ENCODE data around the gene RAD23A.

The RAD23A gene

GRCh38 chr19:12995596-12996405 is 50.1 kb downstream of the RAD23A start:
- H3K27ac ChIP-seq = peak overlapping the region; percentile 99
- TF ChIP-seq CTCF (IDR thresholded peaks at IDR 0.05) (no peak), ZFX (IDR thresholded peaks at IDR 0.05; ENCODE audit: borderline replicate concordance) (no peak)

DNA sequence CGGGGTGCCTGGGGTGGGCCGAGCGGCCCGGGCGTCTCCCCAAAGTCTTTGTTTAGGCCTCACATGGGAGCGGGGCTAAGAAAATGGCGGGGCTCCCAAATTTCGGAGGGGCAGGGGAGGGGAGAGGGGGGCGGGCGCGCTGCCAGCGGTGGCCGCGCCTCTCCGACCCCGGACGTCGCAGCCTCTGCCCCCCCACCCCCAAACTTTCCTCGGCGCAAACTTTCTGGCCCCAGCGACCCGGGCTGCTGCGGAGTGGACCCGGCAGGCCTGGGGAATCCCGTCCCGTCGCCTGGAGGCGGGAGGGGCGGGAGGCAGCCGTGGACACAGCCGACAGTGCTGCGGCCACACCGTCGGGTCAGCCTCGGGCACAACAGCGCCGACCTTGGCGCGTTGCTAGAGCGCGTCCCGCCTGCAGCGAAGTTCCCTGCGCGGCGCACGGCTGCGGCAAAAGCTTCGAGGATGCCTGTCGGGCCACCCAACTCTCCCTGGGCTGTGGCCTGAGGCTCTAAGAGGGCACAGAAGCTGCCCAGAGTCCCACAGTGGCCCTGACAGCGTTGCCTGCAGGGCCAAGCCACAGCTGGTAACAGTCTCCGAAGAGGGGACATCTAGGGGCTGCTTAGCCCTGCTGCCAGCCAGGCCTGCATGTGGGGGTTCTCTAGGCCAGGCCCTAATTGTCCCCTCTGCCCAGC is 50.9 kb downstream of the RAD23A start:
- peak overlapping the region; percentile 99 for H3K27ac ChIP-seq
- TF ChIP-seq CTCF (IDR thresholded peaks at IDR 0.05) (peak; percentile 25), ZFX (IDR thresholded peaks at IDR 0.05; ENCODE audit: borderline replicate concordance) (no peak)

- TF ChIP-seq CTCF (IDR thresholded peaks at IDR 0.05) (no peak), ZFX (IDR thresholded peaks at IDR 0.05; ENCODE audit: borderline replicate concordance) (no peak)
- peak overlapping the region; percentile 99 for H3K27ac ChIP-seq
These were observed 51.7 kb downstream of the RAD23A start for GRCh38 chr19:12997179-12997966.

DNA sequence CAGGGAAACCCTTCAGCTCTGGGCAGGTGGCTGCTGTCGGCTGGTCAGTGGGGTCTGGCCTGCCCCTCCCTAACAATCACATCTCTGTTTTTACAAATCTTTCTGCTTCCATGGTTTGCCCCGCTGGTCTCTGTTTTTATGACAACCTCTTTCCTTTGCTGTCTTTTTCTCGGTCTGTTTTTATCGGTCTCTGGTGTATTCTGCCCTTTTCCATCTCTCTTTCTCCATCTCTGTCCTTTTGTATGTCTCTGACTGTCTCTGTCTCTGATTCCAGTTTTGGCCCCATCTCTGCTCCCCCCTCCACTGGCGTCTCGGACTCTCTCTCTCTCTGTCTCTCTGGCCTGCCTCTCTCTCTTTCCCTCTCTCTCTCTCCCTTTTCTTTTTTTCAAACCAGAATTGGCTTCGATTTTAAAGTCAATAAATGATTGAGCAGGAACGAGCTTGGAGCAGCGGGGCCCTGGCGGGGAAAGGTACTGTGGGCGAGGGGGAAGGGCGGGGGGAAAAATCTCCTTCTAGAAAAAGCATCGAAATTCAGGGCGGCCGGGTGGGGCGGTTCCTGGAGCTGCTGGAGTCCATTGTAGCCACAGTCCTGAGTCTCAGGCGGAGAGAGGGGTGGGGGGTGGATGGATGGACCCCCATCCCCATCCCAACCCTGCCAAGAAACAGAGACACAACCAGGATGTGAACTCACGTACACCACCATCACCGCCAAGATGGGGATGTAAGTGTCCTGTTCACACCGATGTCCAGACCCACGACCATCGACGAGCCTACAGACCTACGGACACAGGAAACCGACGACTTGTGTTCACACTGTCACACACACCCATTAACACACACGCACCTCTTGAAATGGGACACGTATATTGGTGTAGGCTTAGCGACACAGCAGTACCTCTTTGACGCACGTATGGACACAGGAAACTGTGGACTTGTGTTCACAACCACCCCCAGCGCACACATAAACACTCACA is 52.6 kb downstream of the RAD23A start:
- no peak for TF ChIP-seq CTCF (IDR thresholded peaks at IDR 0.05)
- TF ChIP-seq ZFX (IDR thresholded peaks at IDR 0.05; ENCODE audit: borderline replicate concordance) = no peak

GRCh38 chr19:13001166-13001501 is 55.5 kb downstream of the RAD23A start:
- TF ChIP-seq CTCF (IDR thresholded peaks at IDR 0.05) (no peak), ZFX (IDR thresholded peaks at IDR 0.05; ENCODE audit: borderline replicate concordance) (no peak)

More for the DNA sequence above, 52.6 kb downstream of the RAD23A start:
- H3K27ac ChIP-seq = peak overlapping the region; percentile 99

GRCh38 chr19:13001502-13002165 is 56.0 kb downstream of the RAD23A start:
- TF ChIP-seq CTCF (IDR thresholded peaks at IDR 0.05) (no peak), ZFX (IDR thresholded peaks at IDR 0.05; ENCODE audit: borderline replicate concordance) (no peak)
- H3K27ac ChIP-seq = peak overlapping the region; percentile 99

More at GRCh38 chr19:13001166-13001501, 55.5 kb downstream of the RAD23A start:
- peak overlapping the region; percentile 99 for H3K27ac ChIP-seq
